SK-N-SH treated with all-trans-retinoic acid at 6 μM for 48 hours (cell line): ENCODE results near the gene U2AF2.

Source experiments
- ATAC-seq: fragments of 200-7000 bp; cut with Tn5 transposase; 3 replicates; pipeline ENCODE4 v1.9.1; 2020; ENCODE audit warnings: mild to moderate bottlenecking, moderate library complexity
- ARNTL ChIP-seq: fragments of 450-650 bp; formaldehyde crosslinking; IDR thresholded peaks from 2 replicates; pipeline ENCODE4 v1.5.0; 2020; ENCODE audit warnings: low read depth, mild to moderate bottlenecking, moderate library complexity, borderline replicate concordance
- CSDC2 ChIP-seq: fragments of 250-450 bp; sonication (Bioruptor Pico); IDR thresholded peaks from 2 replicates; pipeline ENCODE4 v1.5.0; 2020; ENCODE audit warnings: mild to moderate bottlenecking, moderate library complexity
- ESRRG ChIP-seq: fragments of 250-450 bp; sonication (Bioruptor Pico); IDR thresholded peaks from 2 replicates; pipeline ENCODE4 v1.6.1; 2021; ENCODE audit warnings: mild to moderate bottlenecking
- GLIS3 ChIP-seq: fragments of 250-450 bp; sonication (Bioruptor Pico); IDR thresholded peaks from 2 replicates; pipeline ENCODE4 v1.5.0; 2020; ENCODE audit warnings: mild to moderate bottlenecking, moderate library complexity
- ISL1 ChIP-seq: fragments of 250-450 bp; sonication (Bioruptor Pico); IDR thresholded peaks from 2 replicates; pipeline ENCODE4 v2.1.2; 2022; ENCODE audit warnings: mild to moderate bottlenecking, moderate library complexity
- OSR1 ChIP-seq: fragments of 250-450 bp; sonication (Bioruptor Pico); IDR thresholded peaks from 2 replicates; pipeline ENCODE4 v1.8.0; 2022; ENCODE audit warnings: moderate library complexity, mild to moderate bottlenecking, inconsistent platforms
- POU6F1 ChIP-seq: fragments of 250-450 bp; sonication (Bioruptor Pico); IDR thresholded peaks from 2 replicates; pipeline ENCODE4 v1.8.0; 2021; ENCODE audit warnings: low read depth, mild to moderate bottlenecking, moderate library complexity, borderline replicate concordance
- PPARA ChIP-seq: fragments of 250-450 bp; sonication (Bioruptor Pico); IDR thresholded peaks from 2 replicates; pipeline ENCODE4 v1.5.0; 2020; ENCODE audit warnings: mild to moderate bottlenecking, borderline replicate concordance
- RARB ChIP-seq: fragments of 250-450 bp; sonication (Bioruptor Pico); IDR thresholded peaks from 2 replicates; pipeline ENCODE4 v1.8.0; 2021; ENCODE audit warnings: mild to moderate bottlenecking, moderate library complexity
- SNAI2 ChIP-seq: fragments of 250-450 bp; sonication (Bioruptor Pico); IDR thresholded peaks from 2 replicates; pipeline ENCODE4 v1.5.0; 2020; ENCODE audit warnings: mild to moderate bottlenecking, moderate library complexity
- TCF4 ChIP-seq: fragments of 250-450 bp; sonication (Bioruptor Pico); IDR thresholded peaks from 2 replicates; pipeline ENCODE4 v1.8.0; 2021; ENCODE audit warnings: mild to moderate bottlenecking, moderate library complexity, borderline replicate concordance
- TOX ChIP-seq: fragments of 250-450 bp; sonication (Bioruptor Pico); IDR thresholded peaks from 2 replicates; pipeline ENCODE4 v1.8.0; 2021; ENCODE audit warnings: mild to moderate bottlenecking, moderate library complexity, borderline replicate concordance
- ZC3H10 ChIP-seq: fragments of 250-450 bp; sonication (Bioruptor Pico); IDR thresholded peaks from 2 replicates; pipeline ENCODE4 v1.5.1; 2021; ENCODE audit warnings: mild to moderate bottlenecking, moderate library complexity
- ZFP3 ChIP-seq: fragments of 250-450 bp; sonication (Bioruptor Pico); IDR thresholded peaks from 2 replicates; pipeline ENCODE4 v1.5.0; 2020; ENCODE audit warnings: mild to moderate bottlenecking, moderate library complexity
- ZFP30 ChIP-seq: fragments of 450-650 bp; formaldehyde crosslinking; IDR thresholded peaks from 2 replicates; pipeline ENCODE4 v1.5.0; 2022; ENCODE audit warnings: mild to moderate bottlenecking, moderate library complexity
- ZNF565 ChIP-seq: fragments of 450-650 bp; formaldehyde crosslinking; conservative IDR thresholded peaks from 2 replicates; pipeline ENCODE4 v1.5.0; 2020; ENCODE audit warnings: low read depth, mild to moderate bottlenecking, moderate library complexity
- ZNF70 ChIP-seq: fragments of 450-650 bp; formaldehyde crosslinking; IDR thresholded peaks from 2 replicates; pipeline ENCODE4 v1.5.0; 2020; ENCODE audit warnings: mild to moderate bottlenecking, moderate library complexity
- ZNF8 ChIP-seq: fragments of 450-650 bp; formaldehyde crosslinking; IDR thresholded peaks from 2 replicates; pipeline ENCODE4 v1.5.0; 2020; ENCODE audit warnings: mild to moderate bottlenecking, moderate library complexity
- TF ChIP-seq, protein P1 (sequence below): fragments of 250-450 bp; sonication (Bioruptor Pico); IDR thresholded peaks from 2 replicates; pipeline ENCODE4 v1.5.1; 2021; ENCODE audit warnings: mild to moderate bottlenecking, moderate library complexity
- TF ChIP-seq, protein P2 (sequence below): fragments of 250-450 bp; sonication (Bioruptor Pico); IDR thresholded peaks from 2 replicates; pipeline ENCODE4 v1.8.0; 2020; ENCODE audit warnings: mild to moderate bottlenecking, moderate library complexity, borderline replicate concordance
- TF ChIP-seq, protein P3 (sequence below): fragments of 250-450 bp; sonication (Bioruptor Pico); IDR thresholded peaks from 2 replicates; pipeline ENCODE4 v1.5.0; 2020; ENCODE audit warnings: mild to moderate bottlenecking, moderate library complexity

The U2AF2 gene

DNA sequence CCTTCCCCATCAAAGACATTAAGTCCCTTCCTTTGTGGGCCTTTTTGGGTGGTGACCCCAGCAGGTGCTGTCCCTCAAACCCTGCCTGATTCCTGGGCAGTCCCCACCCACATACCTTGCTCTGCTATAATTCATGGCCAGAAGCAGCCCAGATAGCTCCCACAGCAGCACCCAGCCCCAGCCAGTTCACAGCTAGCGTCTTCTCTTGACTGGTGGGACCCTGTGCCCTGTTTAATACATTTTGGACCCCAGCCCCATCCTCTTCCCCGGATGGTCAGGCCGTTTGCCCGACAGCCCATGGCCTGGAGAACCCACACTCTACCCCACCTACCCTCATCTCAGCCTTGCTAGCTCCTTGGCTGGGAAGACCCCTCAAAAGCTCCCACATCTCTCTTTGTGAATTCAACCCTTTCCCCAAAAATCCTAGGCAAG, 4.7 kb upstream of the U2AF2 start:
- ATAC-seq: no peak

GRCh38 chr19:55650602-55651230, 4.1 kb upstream of the U2AF2 start:
- no peak for ATAC-seq
- TF ChIP-seq ZNF565 (CRISPR knock-in tag): no peak
- TF ChIP-seq TOX: no peak
- no peak for TF ChIP-seq GLIS3 (CRISPR knock-in tag)
- TF ChIP-seq SNAI2 (CRISPR knock-in tag): no peak
- no peak for TF ChIP-seq ESRRG

More for the DNA sequence above, 4.7 kb upstream of the U2AF2 start:
- TF ChIP-seq, protein P1, sequence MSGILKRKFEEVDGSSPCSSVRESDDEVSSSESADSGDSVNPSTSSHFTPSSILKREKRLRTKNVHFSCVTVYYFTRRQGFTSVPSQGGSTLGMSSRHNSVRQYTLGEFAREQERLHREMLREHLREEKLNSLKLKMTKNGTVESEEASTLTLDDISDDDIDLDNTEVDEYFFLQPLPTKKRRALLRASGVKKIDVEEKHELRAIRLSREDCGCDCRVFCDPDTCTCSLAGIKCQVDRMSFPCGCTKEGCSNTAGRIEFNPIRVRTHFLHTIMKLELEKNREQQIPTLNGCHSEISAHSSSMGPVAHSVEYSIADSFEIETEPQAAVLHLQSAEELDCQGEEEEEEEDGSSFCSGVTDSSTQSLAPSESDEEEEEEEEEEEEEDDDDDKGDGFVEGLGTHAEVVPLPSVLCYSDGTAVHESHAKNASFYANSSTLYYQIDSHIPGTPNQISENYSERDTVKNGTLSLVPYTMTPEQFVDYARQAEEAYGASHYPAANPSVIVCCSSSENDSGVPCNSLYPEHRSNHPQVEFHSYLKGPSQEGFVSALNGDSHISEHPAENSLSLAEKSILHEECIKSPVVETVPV (CRISPR knock-in tag): no peak
- TF ChIP-seq ZFP3 (CRISPR knock-in tag) (no peak), RARB (CRISPR knock-in tag) (no peak), ESRRG (no peak), ARNTL (CRISPR knock-in tag) (no peak), OSR1 (CRISPR knock-in tag) (no peak), SNAI2 (CRISPR knock-in tag) (no peak), CSDC2 (CRISPR knock-in tag) (no peak), ZNF8 (CRISPR knock-in tag) (no peak), ZNF565 (CRISPR knock-in tag) (no peak), ZFP30 (CRISPR knock-in tag) (no peak), ZC3H10 (CRISPR knock-in tag) (no peak), ZNF70 (CRISPR knock-in tag) (no peak), GLIS3 (CRISPR knock-in tag) (no peak), POU6F1 (no peak), PPARA (no peak)
- TF ChIP-seq, protein P2, sequence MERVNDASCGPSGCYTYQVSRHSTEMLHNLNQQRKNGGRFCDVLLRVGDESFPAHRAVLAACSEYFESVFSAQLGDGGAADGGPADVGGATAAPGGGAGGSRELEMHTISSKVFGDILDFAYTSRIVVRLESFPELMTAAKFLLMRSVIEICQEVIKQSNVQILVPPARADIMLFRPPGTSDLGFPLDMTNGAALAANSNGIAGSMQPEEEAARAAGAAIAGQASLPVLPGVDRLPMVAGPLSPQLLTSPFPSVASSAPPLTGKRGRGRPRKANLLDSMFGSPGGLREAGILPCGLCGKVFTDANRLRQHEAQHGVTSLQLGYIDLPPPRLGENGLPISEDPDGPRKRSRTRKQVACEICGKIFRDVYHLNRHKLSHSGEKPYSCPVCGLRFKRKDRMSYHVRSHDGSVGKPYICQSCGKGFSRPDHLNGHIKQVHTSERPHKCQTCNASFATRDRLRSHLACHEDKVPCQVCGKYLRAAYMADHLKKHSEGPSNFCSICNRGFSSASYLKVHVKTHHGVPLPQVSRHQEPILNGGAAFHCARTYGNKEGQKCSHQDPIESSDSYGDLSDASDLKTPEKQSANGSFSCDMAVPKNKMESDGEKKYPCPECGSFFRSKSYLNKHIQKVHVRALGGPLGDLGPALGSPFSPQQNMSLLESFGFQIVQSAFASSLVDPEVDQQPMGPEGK (CRISPR knock-in tag): no peak
- TF ChIP-seq, protein P3, sequence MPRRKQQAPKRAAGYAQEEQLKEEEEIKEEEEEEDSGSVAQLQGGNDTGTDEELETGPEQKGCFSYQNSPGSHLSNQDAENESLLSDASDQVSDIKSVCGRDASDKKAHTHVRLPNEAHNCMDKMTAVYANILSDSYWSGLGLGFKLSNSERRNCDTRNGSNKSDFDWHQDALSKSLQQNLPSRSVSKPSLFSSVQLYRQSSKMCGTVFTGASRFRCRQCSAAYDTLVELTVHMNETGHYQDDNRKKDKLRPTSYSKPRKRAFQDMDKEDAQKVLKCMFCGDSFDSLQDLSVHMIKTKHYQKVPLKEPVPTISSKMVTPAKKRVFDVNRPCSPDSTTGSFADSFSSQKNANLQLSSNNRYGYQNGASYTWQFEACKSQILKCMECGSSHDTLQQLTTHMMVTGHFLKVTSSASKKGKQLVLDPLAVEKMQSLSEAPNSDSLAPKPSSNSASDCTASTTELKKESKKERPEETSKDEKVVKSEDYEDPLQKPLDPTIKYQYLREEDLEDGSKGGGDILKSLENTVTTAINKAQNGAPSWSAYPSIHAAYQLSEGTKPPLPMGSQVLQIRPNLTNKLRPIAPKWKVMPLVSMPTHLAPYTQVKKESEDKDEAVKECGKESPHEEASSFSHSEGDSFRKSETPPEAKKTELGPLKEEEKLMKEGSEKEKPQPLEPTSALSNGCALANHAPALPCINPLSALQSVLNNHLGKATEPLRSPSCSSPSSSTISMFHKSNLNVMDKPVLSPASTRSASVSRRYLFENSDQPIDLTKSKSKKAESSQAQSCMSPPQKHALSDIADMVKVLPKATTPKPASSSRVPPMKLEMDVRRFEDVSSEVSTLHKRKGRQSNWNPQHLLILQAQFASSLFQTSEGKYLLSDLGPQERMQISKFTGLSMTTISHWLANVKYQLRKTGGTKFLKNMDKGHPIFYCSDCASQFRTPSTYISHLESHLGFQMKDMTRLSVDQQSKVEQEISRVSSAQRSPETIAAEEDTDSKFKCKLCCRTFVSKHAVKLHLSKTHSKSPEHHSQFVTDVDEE (CRISPR knock-in tag): no peak

DNA sequence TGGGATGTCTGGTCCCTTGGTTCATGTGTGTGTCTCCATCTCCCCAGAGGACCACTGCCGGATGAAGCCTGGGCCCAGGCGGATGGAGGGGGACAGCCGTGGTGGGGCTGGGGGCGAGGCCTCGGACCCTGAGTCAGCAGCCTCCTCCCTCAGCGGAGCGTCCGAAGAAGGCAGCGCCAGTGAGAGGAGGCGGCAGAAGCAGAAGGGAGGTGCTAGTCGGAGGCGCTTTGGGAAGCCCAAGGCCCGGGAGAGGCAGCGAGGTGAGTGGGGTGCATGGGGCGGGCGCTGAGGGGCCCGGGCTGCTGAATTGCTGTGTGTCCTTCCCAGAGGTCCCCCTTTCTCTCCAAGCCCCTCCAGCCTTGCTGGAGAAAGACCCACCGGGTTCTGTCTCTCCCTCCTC, 3.6 kb upstream of the U2AF2 start:
- no peak for TF ChIP-seq ZNF565 (CRISPR knock-in tag)
- no peak for ATAC-seq

DNA sequence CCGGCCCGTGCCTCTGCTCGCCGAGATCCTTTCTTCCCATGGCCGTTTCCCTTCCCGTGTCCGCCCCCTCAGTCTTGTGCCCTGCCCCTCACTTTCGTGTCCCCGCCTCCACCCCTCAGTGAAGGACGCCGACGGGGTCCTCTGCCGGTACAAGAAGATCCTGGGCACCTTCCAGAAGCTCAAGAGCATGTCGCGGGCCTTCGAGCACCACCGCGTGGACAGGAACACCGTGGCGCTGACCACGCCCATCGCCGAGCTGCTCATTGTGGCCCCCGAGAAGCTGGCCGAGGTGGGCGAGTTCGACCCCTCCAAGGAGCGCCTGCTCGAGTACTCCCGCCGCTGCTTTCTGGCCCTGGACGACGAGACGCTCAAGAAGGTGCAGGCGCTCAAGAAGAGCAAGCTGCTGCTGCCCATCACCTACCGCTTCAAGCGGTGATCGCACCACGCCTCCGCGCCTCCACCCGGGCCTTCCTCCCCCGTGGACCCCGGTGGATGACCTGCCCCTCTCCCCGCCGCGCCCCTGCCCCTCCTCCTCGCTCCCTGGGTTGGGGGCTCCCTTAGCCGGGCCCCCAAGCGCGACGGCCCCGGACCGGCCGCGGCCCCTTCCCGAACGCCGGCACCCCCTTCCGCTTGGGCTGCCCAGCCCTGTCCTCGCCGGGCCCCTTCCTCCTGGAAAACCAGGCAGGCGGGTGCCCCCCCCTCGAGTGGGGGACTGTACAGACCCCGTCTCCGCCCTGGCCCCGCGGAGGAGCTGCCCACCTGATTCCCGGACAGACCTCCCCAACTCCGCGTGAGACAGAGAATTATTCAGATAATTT, 2.3 kb upstream of the U2AF2 start:
- TF ChIP-seq GLIS3 (CRISPR knock-in tag) (no peak), ZNF8 (CRISPR knock-in tag) (no peak), ZFP3 (CRISPR knock-in tag) (no peak), ESRRG (no peak), TCF4 (CRISPR knock-in tag) (no peak), TOX (no peak), ARNTL (CRISPR knock-in tag) (no peak), ISL1 (CRISPR knock-in tag) (no peak)
- TF ChIP-seq, protein P3 (CRISPR knock-in tag): no peak
- TF ChIP-seq, protein P2 (CRISPR knock-in tag): no peak
- no peak for ATAC-seq
